ENCODE measurements around the gene ADGRA1.

DNA sequence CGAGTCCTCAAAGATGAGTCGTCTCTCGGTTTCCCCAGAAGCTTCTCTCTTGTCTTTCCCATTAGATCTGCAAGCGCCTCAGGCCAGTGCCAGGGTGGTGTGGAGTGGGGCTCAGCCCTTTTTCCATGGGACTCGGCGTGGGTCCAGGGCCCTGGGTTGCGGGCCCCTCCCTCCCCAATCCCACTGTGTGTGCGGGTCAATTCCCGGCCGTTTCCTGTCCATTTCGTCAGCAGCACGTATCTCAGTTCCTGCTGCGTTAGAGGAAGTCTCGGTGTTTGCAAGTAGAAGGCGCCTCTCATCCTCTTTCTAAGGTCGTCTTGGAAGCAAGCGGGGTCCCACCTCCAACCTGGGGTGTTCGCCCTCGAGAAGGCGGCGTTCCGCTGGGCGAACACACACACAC is 25.1 kb upstream of the ADGRA1 start:
- TF ChIP-seq, protein P1, sequence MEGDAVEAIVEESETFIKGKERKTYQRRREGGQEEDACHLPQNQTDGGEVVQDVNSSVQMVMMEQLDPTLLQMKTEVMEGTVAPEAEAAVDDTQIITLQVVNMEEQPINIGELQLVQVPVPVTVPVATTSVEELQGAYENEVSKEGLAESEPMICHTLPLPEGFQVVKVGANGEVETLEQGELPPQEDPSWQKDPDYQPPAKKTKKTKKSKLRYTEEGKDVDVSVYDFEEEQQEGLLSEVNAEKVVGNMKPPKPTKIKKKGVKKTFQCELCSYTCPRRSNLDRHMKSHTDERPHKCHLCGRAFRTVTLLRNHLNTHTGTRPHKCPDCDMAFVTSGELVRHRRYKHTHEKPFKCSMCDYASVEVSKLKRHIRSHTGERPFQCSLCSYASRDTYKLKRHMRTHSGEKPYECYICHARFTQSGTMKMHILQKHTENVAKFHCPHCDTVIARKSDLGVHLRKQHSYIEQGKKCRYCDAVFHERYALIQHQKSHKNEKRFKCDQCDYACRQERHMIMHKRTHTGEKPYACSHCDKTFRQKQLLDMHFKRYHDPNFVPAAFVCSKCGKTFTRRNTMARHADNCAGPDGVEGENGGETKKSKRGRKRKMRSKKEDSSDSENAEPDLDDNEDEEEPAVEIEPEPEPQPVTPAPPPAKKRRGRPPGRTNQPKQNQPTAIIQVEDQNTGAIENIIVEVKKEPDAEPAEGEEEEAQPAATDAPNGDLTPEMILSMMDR (IDR thresholded peaks at IDR 0.05) = no peak
- TF ChIP-seq POLR2A (IDR thresholded peaks at IDR 0.05) (no peak), POLR2AphosphoS5 (IDR thresholded peaks at IDR 0.05) (no peak), EP300 (IDR thresholded peaks at IDR 0.05) (no peak)
